GM12891 (cell line): Measurements from ENCODE around the gene ADK.

ENCODE experiments used
- POLR2A ChIP-seq: IDR thresholded peaks from 2 replicates; pipeline ENCODE4 v1.6.1; 2011; ENCODE audit warnings: low read depth, low read length, control low read depth
- POLR2AphosphoS5 ChIP-seq: IDR thresholded peaks from 2 replicates; pipeline ENCODE4 v1.6.1; 2011; ENCODE audit warnings: low read depth, low read length, control low read depth
- SPI1 ChIP-seq: IDR thresholded peaks from 2 replicates; pipeline ENCODE4 v1.6.1; 2011; ENCODE audit warnings: low read depth, low read length, control low read depth
- TAF1 ChIP-seq: IDR thresholded peaks from 2 replicates; pipeline ENCODE4 v1.6.1; 2011; ENCODE audit warnings: low read depth, low read length, control low read depth

DNA sequence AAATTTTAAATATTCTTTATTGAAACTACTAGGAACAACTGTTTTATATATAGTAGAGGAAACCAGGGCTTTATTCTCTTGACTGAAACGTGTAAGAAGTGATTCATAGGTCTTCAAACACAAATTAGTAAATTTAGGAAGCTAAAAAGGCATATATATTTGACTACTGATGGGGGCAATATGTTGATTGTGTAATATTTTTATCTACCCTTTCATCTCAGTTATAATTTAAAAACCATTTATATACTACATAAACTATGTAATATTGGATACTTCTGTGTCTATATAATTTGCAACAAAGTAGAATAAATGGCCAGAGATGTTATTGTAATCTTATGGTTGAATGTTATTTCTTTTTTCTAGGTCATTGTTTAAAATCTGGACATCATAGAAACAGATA is 406.1 kb downstream of the ADK start:
- TF ChIP-seq POLR2A (no peak), TAF1 (no peak), SPI1 (no peak), POLR2AphosphoS5 (no peak)
